SW480 (cell line): ENCODE data around the gene LSAMP.

Source experiments
- DNase-seq: peaks from one replicate; pipeline ENCODE4 v3.0.0-alpha.2; 2016; ENCODE audit warnings: low spot score

Gene LSAMP

DNA sequence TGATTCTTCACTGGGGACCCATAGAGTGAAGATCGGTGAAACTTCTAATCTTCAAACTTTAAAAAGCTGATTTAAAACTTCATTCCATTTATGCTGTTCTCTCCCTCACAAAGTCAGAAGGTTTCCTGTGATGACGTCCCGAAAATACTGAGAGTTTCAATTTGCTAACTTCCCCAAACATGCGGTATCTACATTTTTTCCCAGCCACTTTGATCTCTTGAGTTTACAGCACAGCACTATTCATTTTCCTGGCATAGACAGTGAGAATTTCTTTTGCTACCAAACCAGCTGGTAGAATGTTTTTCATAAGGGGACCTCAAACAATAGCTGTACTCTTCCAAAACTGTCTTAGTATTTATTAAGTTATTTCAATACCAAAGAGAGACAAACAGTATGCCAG is 156.8 kb downstream of the LSAMP start:
- no peak for DNase-seq

DNA sequence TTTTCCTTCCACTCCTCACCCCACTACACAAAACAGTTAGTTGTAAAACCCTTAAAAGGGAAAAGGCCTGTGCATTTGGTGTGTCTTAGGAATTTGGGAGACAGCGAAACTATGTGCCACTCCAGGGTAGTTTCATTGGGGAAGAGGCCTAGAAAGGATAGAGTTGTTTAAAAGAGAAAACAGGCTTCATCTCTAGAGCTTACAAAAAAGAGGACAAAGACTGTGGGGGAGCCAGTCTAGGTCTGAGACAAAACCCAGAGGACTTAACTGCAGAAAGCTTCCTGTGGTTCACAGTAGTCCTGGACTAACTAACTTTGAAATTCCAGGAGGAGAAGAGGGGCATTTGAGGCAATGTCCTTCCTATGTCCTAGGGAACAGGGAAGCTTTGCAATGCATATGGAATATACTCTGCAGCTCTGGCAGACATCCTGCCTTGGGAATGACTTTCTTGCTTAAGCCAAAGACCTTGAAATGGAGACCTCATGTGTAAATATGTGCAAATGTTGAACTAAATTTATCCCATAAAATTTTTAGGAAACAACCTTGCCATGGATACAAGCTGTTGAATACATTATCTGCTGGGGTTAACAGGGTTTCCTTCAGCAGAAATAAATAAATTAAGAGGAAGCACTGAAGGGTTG is 159.4 kb downstream of the LSAMP start:
- DNase-seq, result no peak

DNA sequence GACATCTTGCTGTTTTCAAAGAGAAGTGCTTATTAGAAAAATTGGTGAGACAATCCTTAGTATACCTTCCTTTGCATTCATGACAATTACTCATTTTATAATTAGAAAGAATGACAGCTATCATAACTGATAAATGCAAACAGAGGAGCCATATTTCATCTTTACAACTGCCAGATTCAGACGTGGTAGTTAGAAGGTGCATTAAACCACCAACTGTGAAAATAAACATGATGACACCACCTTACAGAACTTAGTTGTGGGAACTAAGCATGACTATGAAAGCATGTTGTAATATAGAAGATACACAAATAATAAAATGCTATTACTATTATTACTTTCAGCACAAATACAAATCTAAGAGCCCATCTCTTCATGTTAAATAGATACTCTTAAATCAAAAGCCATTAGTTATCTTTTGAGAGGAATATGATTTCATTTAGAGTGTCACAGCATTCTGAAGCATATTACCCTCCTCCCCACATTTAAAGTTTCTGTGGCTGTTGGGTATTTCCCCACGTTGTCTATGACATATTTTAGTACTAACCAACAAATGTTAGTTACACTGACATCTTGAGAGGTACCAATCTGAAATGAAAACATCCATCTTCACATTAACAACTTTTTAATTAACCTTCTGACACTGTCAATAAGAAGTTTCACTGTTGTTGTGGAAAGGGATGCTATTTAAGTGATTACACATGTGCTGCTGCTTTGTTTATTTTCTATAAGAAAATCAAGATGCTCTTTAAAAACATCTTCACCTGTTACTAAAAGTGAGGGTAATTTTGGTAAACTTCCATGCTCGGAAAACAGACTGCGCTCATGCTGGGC is 163.8 kb downstream of the LSAMP start:
- no peak for DNase-seq

DNA sequence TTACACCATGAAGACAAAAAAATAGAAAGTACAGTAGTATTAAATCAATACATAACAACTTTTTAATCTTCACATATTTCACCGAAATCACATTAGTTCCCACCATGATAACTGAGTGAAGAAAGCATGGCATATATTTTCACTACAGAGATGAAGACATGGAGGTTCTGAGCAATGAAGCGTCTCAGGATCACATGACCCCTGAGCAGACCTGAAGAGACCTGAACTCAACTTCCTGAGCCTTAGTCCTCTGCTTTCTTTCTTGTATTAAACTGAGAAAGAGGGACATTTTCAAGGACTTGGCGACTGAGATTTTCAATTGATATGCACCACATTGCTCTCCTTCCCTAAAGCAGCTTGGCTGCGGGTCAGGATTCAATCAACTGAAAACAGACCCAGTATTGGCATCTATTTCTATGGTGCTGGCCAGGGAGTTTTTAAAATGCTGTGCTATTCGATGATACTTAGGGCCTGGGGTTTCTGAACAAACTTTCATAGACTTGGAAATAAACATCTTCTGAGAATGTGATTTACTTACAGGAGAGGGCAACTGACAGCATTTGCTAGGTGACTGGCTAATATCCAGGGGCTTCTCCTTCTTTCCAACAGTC is 165.1 kb downstream of the LSAMP start:
- no peak for DNase-seq

DNA sequence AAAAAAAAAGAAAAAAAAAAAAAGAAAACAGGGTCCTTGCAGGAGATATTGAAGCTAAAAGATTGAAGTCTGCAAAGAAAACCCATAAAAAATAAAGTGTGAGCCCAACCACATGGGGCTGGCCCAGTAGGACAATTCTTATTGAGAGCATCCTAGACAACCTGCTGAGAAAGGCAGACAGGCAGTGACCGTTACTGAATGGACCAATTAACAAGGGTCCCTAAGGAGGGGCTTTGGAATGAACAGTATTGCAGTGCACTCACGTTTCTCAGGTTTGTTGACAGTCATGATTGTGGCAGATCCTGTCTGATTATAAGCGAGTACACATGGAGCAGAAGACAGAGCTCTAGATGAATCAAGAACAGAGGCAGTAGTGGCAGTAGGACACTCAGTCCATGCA is 168.6 kb downstream of the LSAMP start:
- no peak for DNase-seq

DNA sequence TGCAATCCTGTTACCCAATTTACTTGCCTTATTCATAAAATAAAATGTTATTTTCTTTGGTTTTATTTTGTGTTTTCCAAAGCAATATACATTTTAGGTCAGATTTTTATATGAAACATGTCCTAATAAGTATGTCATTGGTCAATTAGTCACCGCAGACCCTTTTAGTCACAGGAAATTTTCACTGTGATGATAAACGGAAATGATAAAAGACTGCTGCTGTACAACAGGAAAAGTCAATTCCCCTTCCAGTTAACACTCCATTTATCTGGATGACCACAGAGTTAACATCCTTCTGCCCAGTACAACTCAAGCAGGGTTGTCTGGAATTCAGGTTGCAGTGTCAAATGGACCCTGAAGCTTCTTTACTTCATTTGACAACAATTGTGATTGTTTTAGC is 175.2 kb downstream of the LSAMP start:
- DNase-seq, result no peak

DNA sequence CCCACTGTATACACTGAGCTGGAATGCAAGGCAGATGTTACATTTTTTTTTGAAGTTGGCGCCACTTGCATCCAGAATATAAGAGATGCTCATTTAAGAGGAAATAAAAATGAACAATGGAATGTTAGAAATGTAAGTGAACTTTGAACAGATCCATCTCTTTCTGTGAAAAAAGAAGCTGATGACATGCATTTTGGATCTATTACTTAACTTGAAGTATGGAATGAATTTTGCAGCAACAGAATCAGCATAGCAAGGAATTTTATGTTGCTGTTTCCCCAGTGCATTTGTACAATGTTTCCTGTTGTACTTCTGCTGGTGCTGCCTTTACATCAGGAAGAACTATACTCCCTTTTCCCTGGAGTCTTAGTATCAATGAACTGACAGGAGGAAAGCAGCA is 178.2 kb downstream of the LSAMP start:
- DNase-seq, result no peak

DNA sequence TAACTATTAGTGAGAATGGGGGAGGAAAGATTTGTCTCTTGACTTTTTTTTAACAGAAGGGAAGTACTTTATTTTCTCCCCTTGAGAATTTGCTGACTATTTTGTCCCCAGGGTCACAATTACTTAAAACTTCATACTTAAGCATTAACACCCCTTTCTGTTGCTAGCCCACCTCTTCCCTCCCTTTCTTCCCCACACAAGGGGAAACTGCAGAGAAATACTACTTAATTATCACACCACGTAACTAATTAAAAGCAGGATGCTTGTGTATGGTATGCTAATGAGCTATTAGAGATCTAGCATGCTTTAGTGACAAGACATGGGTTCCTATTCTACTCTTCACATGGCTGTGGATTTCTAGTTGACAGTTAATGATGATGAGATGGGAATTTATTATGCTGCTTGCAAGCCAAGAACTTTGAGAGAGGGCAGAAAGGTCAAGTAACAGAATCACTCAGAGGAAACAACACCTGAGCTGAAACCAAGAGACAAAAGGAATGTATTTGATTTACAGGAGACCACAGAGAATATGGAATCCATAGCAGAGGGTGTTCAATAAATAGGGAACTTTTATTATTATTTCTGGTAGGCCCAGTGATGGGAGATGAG is 179.2 kb downstream of the LSAMP start:
- DNase-seq, result no peak

DNA sequence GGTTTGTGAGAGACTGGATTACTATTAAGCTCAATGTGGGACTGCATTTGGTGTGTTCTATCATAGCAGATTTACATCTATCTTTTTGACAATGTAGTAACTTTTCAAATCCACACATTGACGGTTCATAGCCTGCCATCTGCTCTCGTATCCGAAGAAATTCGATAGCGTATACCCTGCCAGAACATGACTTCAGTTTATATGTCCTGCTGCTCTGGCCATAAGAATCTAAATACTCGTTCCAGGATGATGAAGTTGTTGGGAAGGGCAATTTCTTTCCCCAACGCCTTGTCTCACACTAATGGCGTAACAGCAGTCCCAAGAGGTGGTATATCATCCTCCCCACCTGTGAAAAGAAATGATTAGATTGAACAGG is 180.0 kb downstream of the LSAMP start:
- no peak for DNase-seq

DNA sequence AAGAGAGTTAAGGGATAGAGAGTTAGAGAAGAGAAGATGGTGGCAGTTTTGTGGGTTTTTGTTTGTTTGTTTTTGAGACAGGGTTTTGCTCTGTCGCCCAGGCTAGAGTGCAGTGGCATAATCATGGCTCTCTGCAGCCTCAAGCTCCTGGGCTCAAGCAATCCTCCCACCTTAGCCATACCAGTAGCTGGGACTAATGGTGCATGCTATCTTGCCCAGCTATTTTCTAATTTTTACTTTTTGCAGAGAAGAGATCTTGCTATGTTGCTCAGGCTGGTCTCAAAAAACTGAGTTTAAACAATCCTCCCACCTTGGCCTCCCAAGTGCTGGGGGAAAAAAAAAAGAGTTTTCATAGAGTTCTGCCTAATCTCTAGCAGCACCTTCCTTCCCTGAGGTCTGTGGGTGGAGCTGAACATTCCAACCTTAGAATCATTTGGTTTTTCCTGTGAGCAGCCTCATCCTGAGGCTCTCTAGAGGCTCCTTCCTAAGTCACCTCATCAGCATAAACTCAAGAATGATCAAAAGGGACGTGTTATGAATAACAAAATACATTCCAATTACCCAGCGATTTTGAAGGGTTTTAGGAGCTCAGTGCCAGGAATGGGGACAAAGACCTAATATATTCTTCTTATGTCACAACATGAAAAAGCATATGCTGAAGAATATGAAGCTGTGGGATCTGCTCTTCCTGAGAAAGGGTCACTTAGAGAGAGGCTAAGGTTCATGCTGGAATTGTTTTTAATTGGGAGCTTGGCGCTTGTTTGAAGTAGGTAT is 180.6 kb downstream of the LSAMP start:
- DNase-seq, result no peak

DNA sequence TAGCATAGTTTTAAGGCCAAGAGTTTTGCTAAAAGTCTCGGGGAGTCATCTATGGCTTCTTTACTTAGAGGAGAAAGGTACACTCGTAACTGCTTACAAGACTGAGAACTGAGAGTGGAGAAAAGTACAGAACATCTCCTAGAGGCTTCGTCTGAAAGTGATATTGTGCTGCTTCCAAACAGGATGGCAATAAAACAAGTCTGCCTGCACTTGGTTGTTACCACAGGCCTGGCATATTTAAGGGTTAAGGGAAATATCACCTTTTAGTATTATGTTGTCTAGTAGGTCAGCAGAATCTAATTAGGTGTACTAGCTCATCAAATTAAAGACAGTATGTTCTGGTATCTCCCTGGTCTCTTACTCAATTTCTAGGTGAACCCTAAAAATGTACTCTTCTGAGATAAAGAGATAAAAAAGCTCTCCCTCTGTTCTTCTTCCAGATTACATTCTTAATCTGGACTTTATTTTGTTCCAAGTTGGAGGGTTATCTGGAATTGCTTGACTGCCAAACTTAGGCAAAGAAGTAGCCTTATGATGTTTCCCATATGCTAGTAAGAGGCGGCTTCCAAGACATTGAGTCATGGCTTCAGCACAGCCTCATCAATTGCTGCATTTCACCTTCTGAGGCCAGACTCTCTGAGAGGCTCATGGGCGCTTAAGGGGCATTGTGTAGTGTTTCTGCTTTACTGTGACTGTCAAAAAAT is 181.3 kb downstream of the LSAMP start:
- DNase-seq, result no peak

DNA sequence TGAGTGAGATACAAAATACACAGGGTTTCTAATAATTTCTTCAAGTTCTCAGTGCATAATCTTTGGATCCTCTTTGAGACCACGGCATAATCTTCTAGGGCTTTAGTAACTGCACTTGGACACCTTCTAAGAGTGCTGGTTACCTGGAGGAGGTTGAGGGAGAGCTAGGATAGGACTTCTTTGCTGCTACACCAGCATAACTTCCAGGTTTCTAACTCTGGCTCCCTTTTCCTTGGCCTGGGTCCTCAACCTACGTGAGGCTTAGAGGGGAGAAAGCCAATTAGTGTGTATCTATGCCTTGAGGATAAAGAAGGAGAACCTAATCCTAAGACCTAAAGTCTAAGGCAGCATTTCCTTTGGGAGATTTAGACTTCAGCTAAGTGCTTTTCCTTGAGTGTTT is 184.8 kb downstream of the LSAMP start:
- no peak for DNase-seq

DNA sequence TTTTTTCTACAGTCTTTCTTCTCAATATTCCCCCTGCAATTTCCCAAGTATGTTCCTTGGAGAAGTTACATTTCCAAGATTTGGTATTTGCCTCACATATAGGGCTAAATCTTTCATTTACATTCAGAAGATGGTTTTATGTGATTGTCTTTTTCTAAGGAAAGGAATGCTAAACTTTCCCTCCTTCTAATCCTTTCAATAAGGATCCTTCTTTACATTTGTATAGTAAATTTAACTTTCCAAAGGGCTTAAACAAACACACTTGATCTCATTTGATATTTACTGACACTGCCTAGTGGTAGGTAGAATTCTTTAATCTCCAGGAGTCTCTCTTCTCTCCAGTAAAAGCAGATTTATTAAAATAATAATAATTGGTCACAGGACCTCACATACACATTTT is 185.3 kb downstream of the LSAMP start:
- DNase-seq, result no peak

DNA sequence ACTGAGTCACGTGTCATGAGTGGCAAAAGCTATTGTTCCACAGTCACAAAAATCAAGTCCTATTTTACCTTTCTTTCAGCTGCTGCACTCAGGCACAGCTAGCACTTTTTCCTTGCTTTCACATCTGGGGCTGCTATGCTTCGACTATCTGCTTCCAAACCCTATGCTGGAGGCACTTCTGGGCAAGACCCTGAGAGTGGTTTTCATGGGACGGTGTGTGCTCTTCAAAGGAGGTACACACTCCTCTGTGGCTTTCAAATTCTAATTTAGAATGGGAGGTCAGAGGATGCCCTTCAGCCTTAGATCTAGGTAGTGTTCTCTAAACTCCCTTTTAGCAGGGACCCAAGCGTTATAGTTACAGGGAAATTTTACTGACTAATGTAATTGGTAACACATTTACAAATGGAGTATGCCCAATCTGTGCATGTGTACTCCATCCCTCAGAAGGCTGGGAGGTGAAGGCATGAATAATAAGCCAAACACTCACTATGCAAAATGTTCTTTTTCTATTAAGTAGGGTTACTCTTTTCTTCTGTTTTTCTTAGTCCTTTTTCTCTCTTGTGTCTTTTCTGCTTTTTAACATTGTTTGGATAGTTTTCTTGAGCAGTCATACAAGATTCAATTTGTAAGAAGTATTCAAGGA is 188.3 kb downstream of the LSAMP start:
- DNase-seq, result no peak

DNA sequence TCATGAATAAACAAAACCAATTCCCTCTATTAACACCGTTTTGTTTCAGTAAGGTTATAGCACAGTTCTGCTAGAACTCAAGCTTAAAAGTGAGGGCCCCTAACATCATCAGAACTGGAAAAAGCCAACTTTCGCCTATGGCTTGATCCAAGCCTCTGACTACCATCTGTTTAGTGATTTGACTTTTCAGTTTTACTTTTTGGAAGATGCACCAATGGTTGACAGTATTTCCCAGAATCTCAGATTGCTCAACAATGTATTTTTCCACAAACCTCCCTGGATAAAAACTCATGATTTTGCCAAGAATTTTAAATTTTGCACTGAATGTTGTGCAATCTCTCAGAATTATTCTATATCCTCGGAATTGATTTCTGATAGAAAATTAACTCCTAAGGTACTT is 190.7 kb downstream of the LSAMP start:
- no peak for DNase-seq

DNA sequence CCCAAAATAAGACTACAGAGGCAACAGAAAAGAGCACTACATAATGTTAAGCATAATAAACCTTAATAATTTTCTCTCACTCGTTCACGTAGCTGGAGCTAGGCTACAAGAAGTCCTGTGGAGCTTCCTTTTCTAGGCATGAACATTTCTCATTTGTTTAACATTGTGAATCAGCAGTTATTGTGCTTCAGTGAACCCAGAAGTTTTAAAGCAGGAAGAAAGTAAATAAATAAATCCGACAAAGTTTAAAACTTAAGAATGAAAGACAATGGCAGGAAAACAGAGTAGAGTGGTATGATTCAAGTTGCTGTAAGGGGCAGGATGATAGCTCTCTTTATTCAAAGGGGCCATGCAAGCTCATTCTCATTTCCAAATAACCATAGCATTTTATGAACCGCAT is 191.8 kb downstream of the LSAMP start:
- DNase-seq, result no peak

DNA sequence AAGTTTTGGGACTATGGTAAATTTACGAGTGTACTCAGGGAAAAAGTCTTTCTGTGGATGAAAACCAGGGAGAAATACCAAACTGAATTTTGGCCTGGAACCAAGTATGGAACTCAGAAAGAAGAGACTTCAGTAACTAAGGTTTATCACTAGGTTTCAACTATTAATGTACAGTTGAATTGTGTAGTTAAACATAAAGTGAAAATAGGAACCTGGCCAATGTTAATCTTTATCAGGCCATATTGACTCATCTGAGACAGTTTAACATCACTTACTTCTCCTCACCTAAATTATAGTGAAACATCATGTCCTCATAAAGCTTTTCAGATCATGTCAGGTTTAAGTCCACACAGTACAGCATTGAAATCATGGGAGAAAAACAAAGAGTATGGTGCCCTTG is 197.7 kb downstream of the LSAMP start:
- no peak for DNase-seq

DNA sequence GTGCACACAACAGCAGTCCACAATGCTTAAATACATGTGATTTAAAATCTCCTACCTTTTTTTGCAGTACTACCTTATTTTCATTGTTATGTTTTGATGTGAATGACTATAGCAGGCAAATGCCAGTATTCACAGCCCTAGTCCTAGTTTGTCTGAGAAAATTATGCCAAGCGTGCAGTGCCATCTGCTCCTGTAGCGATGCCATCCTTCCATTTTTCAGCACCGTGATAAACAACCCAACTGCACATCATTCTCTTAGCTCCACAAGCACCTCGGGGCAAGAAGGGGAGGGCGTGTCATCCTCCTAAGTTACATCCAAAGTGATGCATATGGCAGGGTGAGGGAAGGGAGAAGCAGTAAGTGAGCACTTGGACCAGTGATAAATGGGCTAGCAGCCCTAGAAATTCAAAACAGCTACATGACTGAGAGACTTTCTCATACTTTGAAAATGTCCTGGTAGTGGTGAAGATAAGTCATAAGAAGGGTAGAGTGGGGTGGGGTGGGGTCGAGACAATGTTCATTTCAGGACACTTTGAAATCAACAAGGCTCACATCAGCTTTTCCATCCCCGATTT is 198.8 kb downstream of the LSAMP start:
- no peak for DNase-seq

DNA sequence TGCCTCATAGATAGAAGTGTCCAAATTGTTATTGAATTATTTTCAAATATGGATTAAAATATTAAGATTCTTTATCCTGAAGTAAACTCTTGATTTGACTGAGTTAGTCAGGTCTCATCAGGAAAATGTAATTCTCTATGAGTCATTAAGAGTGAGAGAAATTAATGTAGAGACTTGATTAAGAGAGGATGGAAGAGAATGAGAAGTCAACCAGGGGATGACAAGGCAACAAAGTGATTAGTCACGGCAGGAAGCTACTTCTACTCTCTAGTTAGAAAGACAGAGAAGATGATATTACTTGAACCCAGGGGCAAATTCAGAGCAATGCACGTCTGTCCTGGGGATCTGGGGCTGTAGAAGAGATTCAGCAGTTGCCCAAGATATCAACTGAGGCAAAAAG is 202.5 kb downstream of the LSAMP start:
- DNase-seq, result no peak

DNA sequence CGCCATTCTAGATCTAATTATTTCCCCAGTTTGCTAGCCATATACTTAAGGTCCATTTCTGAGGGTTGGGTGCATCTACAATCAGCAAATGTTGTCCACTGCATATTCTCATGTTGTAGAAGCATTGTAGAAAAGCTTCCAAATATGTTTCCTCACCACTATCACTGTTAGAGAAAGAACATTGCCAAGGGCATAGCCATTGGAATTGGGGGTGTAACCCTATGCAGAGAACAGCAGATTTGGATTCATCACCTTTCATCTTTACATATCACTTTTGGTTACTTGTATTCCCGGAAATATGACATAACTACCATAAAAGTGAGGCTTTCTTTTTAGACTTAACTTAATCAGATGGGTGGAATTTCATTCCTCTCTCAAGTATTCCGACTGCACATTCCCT is 203.6 kb downstream of the LSAMP start:
- DNase-seq, result no peak

DNA sequence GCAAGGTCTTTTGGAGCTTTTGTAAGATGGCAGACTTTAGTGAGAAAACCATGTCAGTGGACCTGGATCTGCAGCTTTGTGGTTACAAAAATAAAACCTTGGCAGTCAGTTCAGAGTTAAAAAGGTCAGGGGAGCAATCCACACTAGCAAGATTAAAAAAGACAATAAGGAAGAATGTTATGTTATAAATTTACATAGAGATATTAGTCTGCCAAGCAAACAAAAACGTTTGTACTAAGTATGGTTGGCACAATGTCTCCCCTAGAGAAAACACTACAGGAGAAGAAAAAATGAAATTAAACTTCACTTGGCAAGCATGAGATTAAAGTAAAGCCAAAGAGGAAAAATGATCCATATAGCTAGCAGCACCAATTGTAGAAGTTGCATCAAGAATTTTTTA is 205.0 kb downstream of the LSAMP start:
- DNase-seq, result no peak
